ENCODE measurements around the gene TTC13.

- no peak for TF ChIP-seq CTCF (IDR thresholded peaks at IDR 0.05)
- TF ChIP-seq POLR2A (IDR thresholded peaks at IDR 0.05): no peak
- TF ChIP-seq POLR2AphosphoS5 (IDR thresholded peaks at IDR 0.05): no peak
Measured at GRCh38 chr1:231016966-231017365, 38.3 kb upstream of the TTC13 start.

Data from breast epithelium (tissue), 3 donors.